Activated CD8-positive, alpha-beta T cell treated with anti-CD3 and anti-CD28 coated beads for 36 hours (primary cell): ENCODE results near the gene ADCY7. TPM values are rescaled to one million over a fixed set of nuclear protein-coding genes. Genes with fewer than 3 reads are reported as not detected.

ENCODE experiments used
- ATAC-seq: fragments of 200-7000 bp; cut with Tn5 transposase; one replicate; pipeline ENCODE4 v1.10.0; 2021; ENCODE audit warnings: mild to moderate bottlenecking, moderate library complexity
- CTCF ChIA-PET: fragments of 350-600 bp; sonication (Branson Sonifier 250); formaldehyde crosslinking; loops from one replicate; lab custom pipeline; 2021; ENCODE audit warnings: antibody characterized with exemption; lab: Charles Lee
- POLR2A ChIA-PET: fragments of 350-600 bp; sonication (Branson Sonifier 250); formaldehyde crosslinking; loops from one replicate; lab custom pipeline; 2021; ENCODE audit warnings: antibody characterized with exemption; lab: Charles Lee
- DNase-seq: peaks from one replicate; pipeline ENCODE4 v3.0.0-alpha.2; 2020
- H3K27ac Mint-ChIP-seq: one replicate; pipeline ENCODE4 v1.8.0; 2021; ENCODE audit warnings: mild to moderate bottlenecking, mixed read lengths
- H3K27me3 Mint-ChIP-seq: one replicate; pipeline ENCODE4 v1.8.0; 2021; ENCODE audit warnings: mixed read lengths
- H3K36me3 Mint-ChIP-seq: one replicate; pipeline ENCODE4 v1.8.0; 2021; ENCODE audit warnings: low read depth, mixed read lengths
- H3K4me1 Mint-ChIP-seq: one replicate; pipeline ENCODE4 v1.8.0; 2021; ENCODE audit warnings: low read depth, mixed read lengths
- H3K4me3 Mint-ChIP-seq: one replicate; pipeline ENCODE4 v1.8.0; 2021; ENCODE audit warnings: mild to moderate bottlenecking, moderate library complexity, mixed read lengths
- H3K9me3 Mint-ChIP-seq: one replicate; pipeline ENCODE4 v1.8.0; 2021; ENCODE audit warnings: mixed read lengths
- intact Hi-C: fragments of 100-400 bp; cut with micrococcal nuclease; formaldehyde crosslinking; loops from one replicate; pipeline ENCODE4 v1.10.0; 2022
- total RNA-seq, 2 experiments: library from RNA; stranded (reverse); gene quantifications; one replicate each; pipeline ENCODE4 v1.2.3, GENCODE V29; 2021
- TF ChIP-seq, protein P1 (sequence below): fragments of 200-600 bp; IDR thresholded peaks from one replicate; pipeline ENCODE4 v1.8.0; 2022; ENCODE audit warnings: antibody characterized with exemption, mild to moderate bottlenecking

ADCY7 gene
- total RNA-seq, 2 experiments from 2014 or later, result 89.9 to 92.1 TPM

DNA sequence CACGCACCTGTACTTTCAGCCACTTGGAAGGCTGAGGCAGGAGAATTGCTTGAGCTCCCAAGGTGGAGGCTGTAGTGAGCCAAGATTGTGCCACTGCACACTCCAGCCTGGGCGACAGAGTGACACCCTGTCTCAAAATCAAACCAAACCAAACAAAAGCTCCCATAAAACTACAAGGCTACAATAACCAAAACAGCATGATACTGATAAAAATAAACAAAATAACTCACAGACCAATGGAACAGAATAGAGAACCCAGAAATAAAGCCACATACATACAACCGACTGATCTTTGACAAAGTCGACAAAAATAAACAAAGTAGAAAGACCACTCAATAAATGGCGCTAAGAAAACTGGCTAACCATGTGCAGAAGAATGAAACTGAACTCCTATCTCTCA lies 65.2 kb downstream of the ADCY7 start:
- no peaks in the 10 kb centered on the region for H3K9me3 Mint-ChIP-seq
- peaks cover 55% of the 10 kb centered on the region for H3K4me1 Mint-ChIP-seq
- H3K27ac Mint-ChIP-seq, result no peak overlapping the region
- peaks cover 32% of the 10 kb centered on the region for H3K36me3 Mint-ChIP-seq
- POLR2A ChIA-PET, result no interaction called here
- H3K27me3 Mint-ChIP-seq, result no peaks in the 10 kb centered on the region
- DNase-seq (no peak), ATAC-seq (no peak)
- H3K4me3 Mint-ChIP-seq, result no peak overlapping the region
- TF ChIP-seq, protein P1, sequence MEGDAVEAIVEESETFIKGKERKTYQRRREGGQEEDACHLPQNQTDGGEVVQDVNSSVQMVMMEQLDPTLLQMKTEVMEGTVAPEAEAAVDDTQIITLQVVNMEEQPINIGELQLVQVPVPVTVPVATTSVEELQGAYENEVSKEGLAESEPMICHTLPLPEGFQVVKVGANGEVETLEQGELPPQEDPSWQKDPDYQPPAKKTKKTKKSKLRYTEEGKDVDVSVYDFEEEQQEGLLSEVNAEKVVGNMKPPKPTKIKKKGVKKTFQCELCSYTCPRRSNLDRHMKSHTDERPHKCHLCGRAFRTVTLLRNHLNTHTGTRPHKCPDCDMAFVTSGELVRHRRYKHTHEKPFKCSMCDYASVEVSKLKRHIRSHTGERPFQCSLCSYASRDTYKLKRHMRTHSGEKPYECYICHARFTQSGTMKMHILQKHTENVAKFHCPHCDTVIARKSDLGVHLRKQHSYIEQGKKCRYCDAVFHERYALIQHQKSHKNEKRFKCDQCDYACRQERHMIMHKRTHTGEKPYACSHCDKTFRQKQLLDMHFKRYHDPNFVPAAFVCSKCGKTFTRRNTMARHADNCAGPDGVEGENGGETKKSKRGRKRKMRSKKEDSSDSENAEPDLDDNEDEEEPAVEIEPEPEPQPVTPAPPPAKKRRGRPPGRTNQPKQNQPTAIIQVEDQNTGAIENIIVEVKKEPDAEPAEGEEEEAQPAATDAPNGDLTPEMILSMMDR, result no peak
- CTCF ChIA-PET, result interaction anchor here (12.5 kb wide), 1 partner anchor 27 kb away, joined by 266 read pairs; no protein-coding TSS in a partner anchor
- intact Hi-C loops, result no loop called here

DNA sequence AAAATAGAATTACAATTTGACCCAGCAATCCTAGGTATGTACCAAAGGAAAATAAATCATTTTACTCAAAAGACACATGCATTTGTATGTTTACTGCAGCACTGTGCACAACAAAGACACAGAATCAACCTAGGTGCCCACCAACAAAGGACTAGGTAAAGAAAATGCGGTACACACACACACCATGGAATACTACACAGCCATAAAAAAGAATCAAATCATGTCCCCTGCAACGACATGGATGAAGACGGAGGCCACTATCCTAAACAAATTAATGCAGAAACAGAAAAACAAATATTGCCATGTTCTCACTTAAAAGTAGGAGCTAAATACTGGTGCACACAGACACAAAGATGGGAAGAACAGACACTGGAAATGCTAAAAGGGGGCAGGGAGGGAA lies 66.2 kb downstream of the ADCY7 start:
- TF ChIP-seq, protein P1, result no peak
- DNase-seq (no peak), ATAC-seq (no peak)
- Mint-ChIP-seq H3K9me3 (no peaks in the 10 kb centered on the region), H3K27ac (no peak overlapping the region), H3K4me3 (no peak overlapping the region), H3K36me3 (peaks cover 37% of the 10 kb centered on the region), H3K27me3 (no peaks in the 10 kb centered on the region), H3K4me1 (peaks cover 51% of the 10 kb centered on the region)
- POLR2A ChIA-PET, result interaction anchor here (0.8 kb wide), 1 partner anchor 39 kb away, joined by 3 read pairs; no protein-coding TSS in a partner anchor
- intact Hi-C loops, result no loop called here
- CTCF ChIA-PET, result interaction anchor here (12.5 kb wide), 1 partner anchor 26 kb away, joined by 266 read pairs; no protein-coding TSS in a partner anchor

DNA sequence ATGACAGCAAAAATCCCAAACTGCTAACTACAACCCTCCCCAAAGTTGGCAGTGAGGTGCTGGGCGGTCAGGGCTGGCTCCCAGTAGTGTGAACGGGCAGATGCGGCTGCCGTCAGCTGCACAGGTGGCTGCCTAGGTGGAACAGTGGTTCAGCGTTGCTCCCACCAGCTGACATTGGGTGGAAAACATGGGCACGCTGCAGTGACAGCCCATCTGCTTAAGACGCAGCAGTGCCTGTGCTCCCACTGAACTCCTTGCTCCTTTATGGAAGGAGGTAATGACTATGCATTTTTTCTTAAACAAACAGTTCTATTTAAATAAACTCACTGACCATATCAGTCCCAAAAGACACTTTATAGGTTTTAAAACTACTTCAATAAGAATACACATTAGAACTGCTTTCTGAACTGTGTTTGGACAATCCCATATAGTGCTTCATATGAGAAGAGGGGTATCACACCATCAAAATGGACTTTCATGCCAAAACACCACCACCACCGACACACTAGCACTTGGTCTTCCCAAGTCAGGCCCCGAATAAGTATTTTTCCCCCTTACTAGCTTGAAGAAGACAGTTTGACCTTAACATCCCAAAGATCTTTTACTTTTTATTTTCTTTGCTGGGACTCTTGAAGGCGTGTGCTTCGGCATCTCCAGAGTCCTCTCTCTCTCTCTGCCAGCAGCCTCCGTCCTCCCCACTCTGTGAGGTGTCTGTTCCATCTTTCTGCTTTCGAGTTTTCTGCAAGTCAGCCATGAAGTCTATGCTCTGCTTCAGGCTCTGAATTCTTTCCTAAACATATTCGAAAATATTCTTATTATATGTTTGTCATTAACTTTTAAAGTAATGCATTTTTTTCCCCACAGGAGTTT lies 68.0 kb downstream of the ADCY7 start:
- no peak for ATAC-seq
- Mint-ChIP-seq H3K36me3 (peaks cover 44% of the 10 kb centered on the region), H3K9me3 (no peaks in the 10 kb centered on the region), H3K4me3 (no peak overlapping the region), H3K27me3 (no peaks in the 10 kb centered on the region), H3K4me1 (peaks cover 59% of the 10 kb centered on the region), H3K27ac (peak overlapping the region; percentile 98)
- ChIA-PET POLR2A (interaction anchor here (0.9 kb wide), 2 partner anchors 23 to 27 kb away, joined by 3 to 4 read pairs; no protein-coding TSS in a partner anchor), CTCF (interaction anchor here (1.0 to 1.5 kb wide), 3 partner anchors 12 to 33 kb away, joined by 3 to 5 read pairs (median 4); no protein-coding TSS in a partner anchor)
- TF ChIP-seq, protein P1, result no peak
- no peak for DNase-seq
- intact Hi-C loops, result no loop called here

DNA sequence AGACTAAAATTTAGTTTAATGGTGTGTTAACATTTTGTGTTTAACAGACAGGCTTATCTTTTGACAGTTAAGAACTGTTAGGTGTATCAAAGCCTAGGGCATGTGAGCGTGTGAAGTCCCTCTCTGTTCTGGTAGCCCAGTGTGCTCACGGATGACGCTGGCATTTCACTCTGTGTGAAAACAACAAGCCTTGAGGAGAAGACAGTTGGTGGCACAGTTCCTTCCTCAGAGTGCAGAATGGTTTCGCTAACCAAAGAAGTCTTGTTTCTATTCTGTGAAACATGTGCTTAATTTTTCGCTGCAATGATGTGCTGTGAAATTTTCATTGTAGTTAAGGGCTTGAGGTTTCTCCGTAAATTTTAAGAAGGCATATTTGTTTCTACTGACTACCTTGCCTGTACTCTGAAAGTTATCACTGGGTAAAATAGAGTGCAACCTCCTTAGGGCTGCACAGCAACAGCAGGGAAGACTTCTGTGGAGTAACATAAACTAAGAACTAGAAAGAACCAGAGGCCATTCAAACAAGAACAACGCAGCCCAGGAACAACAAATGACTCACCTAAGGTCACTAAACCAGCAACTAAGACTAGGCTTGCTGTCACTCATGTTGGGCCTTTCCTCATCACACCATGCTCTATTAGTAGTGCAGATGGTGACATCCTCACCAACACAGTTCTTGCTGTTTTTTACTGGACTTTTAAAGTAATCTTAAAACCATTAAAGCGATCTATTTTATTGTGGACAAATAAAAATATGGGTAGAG lies 69.0 kb downstream of the ADCY7 start:
- Mint-ChIP-seq H3K4me1 (peaks cover 56% of the 10 kb centered on the region), H3K27me3 (no peaks in the 10 kb centered on the region), H3K27ac (peak overlapping the region; percentile 98), H3K9me3 (no peaks in the 10 kb centered on the region), H3K36me3 (peaks cover 45% of the 10 kb centered on the region), H3K4me3 (peak overlapping the region; percentile 64)
- TF ChIP-seq, protein P1, result no peak
- peak; percentile 71 for ATAC-seq
- POLR2A ChIA-PET, result interaction anchor here (0.9 kb wide), 1 partner anchor 26 kb away, joined by 4 read pairs; no protein-coding TSS in a partner anchor
- CTCF ChIA-PET, result interaction anchor here (1.0 to 1.5 kb wide), 3 partner anchors 13 to 32 kb away, joined by 3 to 5 read pairs (median 4); no protein-coding TSS in a partner anchor
- intact Hi-C loops, result loop anchor here (5.0 kb wide), 1 partner anchor 58 kb away; no protein-coding TSS in a partner anchor
- peak; percentile 77 for DNase-seq
